Mucosa of rectum (tissue), 2 donors: ENCODE data around the gene NXPE3.

Source experiments
- H3K27ac ChIP-seq, 2 donors: one replicate each; pipeline ENCODE4 v1.7.0; 2013; ENCODE audit warnings: inconsistent platforms in 2 of 2, low read depth in 2 of 2, low read length in 2 of 2
- H3K27me3 ChIP-seq, 2 donors: one replicate each; pipeline ENCODE4 v1.7.0; 2013; ENCODE audit warnings: low read length in 2 of 2; ENCODE audit not compliant: control insufficient read depth in 2 of 2, insufficient read depth in 2 of 2
- H3K36me3 ChIP-seq, 2 donors: one replicate each; pipeline ENCODE4 v1.7.0; 2013; ENCODE audit warnings: low read length in 2 of 2; ENCODE audit not compliant: control insufficient read depth in 2 of 2, insufficient read depth in 2 of 2
- H3K4me1 ChIP-seq, 2 donors: one replicate each; pipeline ENCODE4 v1.7.0; 2013; ENCODE audit warnings: low read length in 2 of 2, mild to moderate bottlenecking in 1 of 2; ENCODE audit not compliant: control insufficient read depth in 2 of 2, insufficient read depth in 2 of 2
- H3K4me3 ChIP-seq, 2 donors: one replicate each; pipeline ENCODE4 v1.7.0; 2013; ENCODE audit warnings: low read length in 2 of 2
- H3K9ac ChIP-seq, 2 donors: one replicate each; pipeline ENCODE4 v1.7.0; 2013; ENCODE audit warnings: low read length in 2 of 2, low read depth in 1 of 2, mild to moderate bottlenecking in 1 of 2
- H3K9me3 ChIP-seq, 2 donors: one replicate each; pipeline ENCODE4 v1.7.0; 2013; ENCODE audit warnings: low read length in 2 of 2; ENCODE audit not compliant: control insufficient read depth in 2 of 2
- donor health status: healthy.
- donor health status: Normal muscosa, but diverticular disease.

NXPE3 gene

DNA sequence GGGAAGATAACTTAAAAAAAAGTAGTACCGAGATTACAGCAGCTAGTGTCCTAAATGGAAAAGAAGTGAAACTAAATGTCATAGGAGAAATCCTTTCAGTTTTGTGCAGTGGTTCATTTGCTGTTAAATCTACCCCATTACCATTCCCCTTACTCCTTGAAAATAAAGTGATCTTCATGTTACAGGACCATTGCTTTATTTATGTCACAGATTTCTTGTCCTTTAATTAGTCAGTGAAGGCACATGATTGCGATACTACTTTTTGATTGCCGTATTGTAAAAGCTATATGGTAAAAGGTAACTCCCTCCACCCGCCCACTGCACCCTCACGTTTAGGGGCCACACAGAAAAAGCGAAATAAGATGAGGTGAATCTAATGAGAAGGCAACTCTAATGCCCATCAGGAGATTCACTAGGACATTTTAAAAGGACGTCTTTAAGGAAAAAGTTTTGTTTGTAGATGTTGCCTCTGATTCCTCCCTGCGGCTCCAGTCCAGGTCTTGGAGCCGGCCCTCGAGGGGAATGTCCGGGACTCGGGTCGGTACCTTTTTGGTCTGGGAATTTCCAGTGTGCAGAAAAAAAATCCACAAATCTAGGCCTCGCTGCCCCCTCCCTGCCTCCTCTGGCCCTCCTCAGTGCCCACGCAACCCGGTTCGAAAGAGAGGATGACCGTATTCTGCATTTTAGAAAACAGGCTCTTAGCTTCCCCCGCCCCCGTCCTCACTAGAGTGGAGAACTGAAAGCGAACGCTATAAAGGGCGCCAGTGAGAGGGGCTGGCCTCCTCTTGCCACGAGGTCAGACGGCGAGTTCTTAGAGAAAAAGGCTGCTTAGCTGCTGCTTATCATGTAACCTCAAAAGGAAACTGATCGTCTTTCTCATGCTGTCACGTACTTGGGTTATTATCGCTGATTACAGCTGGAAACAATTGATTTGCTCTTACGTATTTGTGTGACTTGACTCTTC lies 48.5 kb downstream of the NXPE3 start:
- Histone ChIP-seq H3K9ac (peak overlapping the region; percentile 83 to 91), H3K27me3 (no peaks in the 10 kb centered on the region), H3K4me3 (peak overlapping the region; percentile 85 to 88), H3K27ac (peak overlapping the region; percentile 88 to 91), H3K36me3 (no peaks in the 10 kb centered on the region), H3K9me3 (no peaks in the 10 kb centered on the region), H3K4me1 (peaks cover 17% of the 10 kb centered on the region in 2 donors)

DNA sequence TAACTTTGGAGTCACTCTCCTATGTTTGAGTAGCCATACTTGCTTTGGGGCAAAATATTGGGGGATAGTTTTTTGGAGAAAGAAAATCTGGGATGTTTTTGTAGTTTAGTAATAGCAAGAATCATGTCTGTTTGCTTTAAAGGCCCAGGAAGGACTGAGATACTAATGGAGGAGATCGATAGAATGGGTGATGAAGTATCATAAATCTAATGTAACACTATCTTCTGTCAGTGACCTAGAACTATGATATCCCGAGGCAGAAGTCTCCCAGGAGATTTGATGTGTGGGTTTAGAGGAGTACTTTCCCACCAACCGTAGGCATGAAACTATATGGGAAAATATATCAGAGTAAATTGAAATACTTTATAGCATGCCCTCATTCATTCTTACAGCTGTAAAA lies 49.3 kb downstream of the NXPE3 start:
- Histone ChIP-seq H3K9me3 (no peaks in the 10 kb centered on the region), H3K4me3 (peak overlapping the region; percentile 85 to 88), H3K36me3 (peaks cover 0 to 3% of the 10 kb centered on the region in 2 donors), H3K9ac (peak overlapping the region; percentile 83 to 91), H3K27ac (peak overlapping the region; percentile 88 to 91), H3K27me3 (no peaks in the 10 kb centered on the region), H3K4me1 (peaks cover 17 to 18% of the 10 kb centered on the region in 2 donors)

DNA sequence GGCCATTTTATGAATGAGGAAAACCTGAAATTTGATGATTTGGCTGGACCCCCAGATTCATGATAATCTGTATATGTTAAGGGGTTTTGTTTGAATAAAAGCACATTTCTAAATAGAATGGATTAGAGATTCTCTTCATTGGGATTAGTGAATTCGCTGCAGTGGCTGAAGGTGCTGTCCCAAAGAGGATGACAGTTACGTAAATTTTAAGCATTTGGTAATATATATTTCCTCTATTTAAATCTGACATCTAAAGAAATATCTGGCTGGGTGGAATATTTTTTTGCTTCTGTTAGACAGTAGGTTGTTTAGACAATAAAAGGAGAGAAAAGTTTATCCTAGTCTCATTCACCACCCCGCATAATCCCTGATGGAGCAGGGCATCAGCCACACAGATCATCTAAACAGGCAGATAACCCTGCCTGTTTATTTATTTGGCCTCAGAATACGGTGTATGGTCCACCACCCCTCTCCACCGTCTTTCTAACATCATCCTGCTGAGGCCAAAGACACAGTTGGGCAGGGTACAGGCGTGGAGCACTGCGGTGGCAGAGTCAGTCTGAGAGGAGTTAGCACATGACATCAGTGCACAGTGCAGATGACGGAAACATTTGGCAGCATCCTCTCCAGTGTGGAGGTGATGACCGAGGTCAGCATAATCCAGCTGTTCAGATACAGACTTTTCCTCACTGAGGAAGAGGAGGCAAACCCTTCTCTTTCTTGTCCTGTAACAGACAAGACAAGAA lies 49.9 kb downstream of the NXPE3 start:
- peak overlapping the region; percentile 88 to 91 for H3K27ac ChIP-seq
- peaks cover 0 to 3% of the 10 kb centered on the region in 2 donors for H3K36me3 ChIP-seq
- H3K9ac ChIP-seq, result peak overlapping the region; percentile 83 to 91
- peak overlapping the region; percentile 24 to 85 for H3K4me3 ChIP-seq
- H3K27me3 ChIP-seq, result no peaks in the 10 kb centered on the region
- no peaks in the 10 kb centered on the region for H3K9me3 ChIP-seq
- H3K4me1 ChIP-seq, result peaks cover 17 to 23% of the 10 kb centered on the region in 2 donors

GRCh38 chr3:101829437-101829830 lies 50.4 kb downstream of the NXPE3 start:
- Histone ChIP-seq H3K9ac (peak overlapping the region; percentile 83 to 91), H3K27ac (peak overlapping the region; percentile 66 to 91), H3K4me1 (peaks cover 17 to 25% of the 10 kb centered on the region in 2 donors), H3K27me3 (no peaks in the 10 kb centered on the region), H3K4me3 (peak overlapping the region; percentile 24 to 85), H3K9me3 (no peaks in the 10 kb centered on the region), H3K36me3 (peaks cover 0 to 3% of the 10 kb centered on the region in 2 donors)

DNA sequence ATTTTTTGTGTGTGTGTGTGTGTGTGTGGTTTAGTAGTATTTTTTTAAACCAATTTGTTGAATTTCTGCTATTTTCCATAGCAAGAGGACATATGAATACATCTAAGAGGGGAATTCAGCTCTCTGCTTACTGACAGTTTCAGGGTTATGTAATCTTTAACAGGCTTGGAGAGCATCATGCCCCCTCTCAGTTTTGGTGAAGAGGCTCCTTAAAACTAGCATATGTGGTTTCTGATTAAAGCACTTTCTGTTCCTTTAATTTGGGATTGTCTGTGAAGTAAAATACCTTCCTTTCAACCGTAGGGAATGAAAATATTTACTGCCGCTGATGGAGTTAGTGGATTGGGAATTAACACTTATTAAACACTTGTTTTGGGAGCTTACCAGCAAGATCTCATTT lies 50.9 kb downstream of the NXPE3 start:
- Histone ChIP-seq H3K27ac (peak overlapping the region in 1 of 2 donors; percentile 91), H3K27me3 (no peaks in the 10 kb centered on the region), H3K9me3 (no peaks in the 10 kb centered on the region), H3K4me1 (peaks cover 17 to 25% of the 10 kb centered on the region in 2 donors), H3K9ac (no peak overlapping the region), H3K36me3 (peaks cover 0 to 3% of the 10 kb centered on the region in 2 donors), H3K4me3 (no peak overlapping the region)

GRCh38 chr3:101833446-101833974 lies 54.5 kb downstream of the NXPE3 start:
- Histone ChIP-seq H3K27ac (no peak overlapping the region), H3K36me3 (peaks cover 0 to 3% of the 10 kb centered on the region in 2 donors), H3K9me3 (no peaks in the 10 kb centered on the region), H3K9ac (no peak overlapping the region), H3K4me3 (no peak overlapping the region), H3K27me3 (no peaks in the 10 kb centered on the region), H3K4me1 (peaks cover 21 to 22% of the 10 kb centered on the region in 2 donors)

GRCh38 chr3:101835676-101836075 lies 56.7 kb downstream of the NXPE3 start:
- Histone ChIP-seq H3K36me3 (peaks cover 0 to 3% of the 10 kb centered on the region in 2 donors), H3K4me3 (no peak overlapping the region), H3K4me1 (peaks cover 12 to 13% of the 10 kb centered on the region in 2 donors), H3K27ac (no peak overlapping the region), H3K9ac (no peak overlapping the region), H3K9me3 (no peaks in the 10 kb centered on the region), H3K27me3 (no peaks in the 10 kb centered on the region)

DNA sequence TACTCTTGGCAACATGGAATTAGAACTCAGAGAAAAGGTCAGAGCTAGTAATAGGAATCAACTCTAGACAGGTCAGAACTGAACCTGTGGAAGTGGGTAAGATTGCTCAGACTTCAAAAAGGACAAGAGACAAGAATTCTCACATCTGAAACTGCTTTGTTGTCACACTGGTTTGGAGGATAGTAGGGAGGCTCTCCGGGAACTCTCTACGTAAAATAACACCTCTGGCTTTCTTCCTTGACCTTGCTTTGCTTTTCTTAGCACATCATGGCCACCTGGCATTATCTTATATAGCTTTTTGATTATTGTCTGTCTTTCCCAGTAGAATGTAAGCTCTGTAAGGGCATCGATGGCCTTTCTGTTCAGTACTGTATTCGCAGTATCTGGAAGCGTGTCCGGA lies 57.1 kb downstream of the NXPE3 start:
- no peak overlapping the region for H3K4me3 ChIP-seq
- no peaks in the 10 kb centered on the region for H3K27me3 ChIP-seq
- H3K9ac ChIP-seq, result no peak overlapping the region
- H3K9me3 ChIP-seq, result no peaks in the 10 kb centered on the region
- H3K27ac ChIP-seq, result no peak overlapping the region
- H3K36me3 ChIP-seq, result peaks cover 0 to 3% of the 10 kb centered on the region in 2 donors
- peaks cover 12 to 13% of the 10 kb centered on the region in 2 donors for H3K4me1 ChIP-seq

DNA sequence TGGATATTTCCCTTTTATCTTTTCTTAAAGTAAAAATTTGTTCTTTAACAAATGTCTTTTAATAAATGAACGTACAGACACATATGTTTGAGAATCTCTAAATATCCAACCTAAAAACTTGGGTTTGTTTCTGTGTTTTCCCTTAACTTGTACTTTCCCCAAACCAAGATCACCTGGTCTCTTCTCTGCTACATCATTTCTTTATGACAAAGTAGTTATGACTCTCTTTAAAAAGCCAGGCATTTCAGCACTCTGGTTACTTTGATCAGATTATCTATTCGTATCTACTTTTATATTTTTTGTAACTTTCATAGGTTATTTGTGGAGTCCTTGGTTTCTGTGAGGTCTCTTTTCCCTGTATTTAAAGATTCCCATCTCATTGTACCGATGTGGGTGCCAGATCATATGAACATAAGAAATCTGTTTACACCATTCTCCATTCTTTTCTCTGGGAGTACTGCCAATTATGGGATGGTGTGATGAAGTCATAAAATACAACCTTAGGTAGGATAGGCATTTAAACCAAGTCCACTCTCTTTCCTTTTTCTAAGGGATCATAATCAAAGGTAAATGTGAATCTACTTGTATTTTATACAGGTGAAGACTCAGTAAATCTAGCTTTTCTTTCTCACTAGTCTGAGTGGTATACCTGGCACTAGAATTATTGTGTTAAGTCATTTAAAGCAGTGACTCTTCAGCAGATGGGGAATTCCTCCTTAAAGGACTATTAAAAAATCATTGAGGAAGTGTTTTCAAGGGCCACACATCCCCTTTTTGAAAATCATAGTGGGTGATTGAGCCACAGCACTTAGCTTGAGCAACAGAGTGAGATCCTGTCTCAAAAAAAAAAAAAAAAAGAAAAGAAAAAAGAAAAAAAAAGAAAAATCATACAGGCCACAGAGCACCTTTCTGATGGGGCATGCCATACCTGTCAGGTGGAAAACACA lies 57.9 kb downstream of the NXPE3 start:
- no peaks in the 10 kb centered on the region for H3K27me3 ChIP-seq
- no peaks in the 10 kb centered on the region for H3K9me3 ChIP-seq
- peak overlapping the region in 1 of 2 donors; percentile 44 for H3K9ac ChIP-seq
- H3K4me1 ChIP-seq, result peaks cover 12 to 13% of the 10 kb centered on the region in 2 donors
- H3K36me3 ChIP-seq, result peaks cover 0 to 3% of the 10 kb centered on the region in 2 donors
- H3K27ac ChIP-seq, result peak overlapping the region; percentile 27 to 58
- H3K4me3 ChIP-seq, result no peak overlapping the region
